ENCODE data around the gene FOXR1.
A peak's percentile ranks its signal among the peaks of the same experiment; 100 is the strongest.

Gene FOXR1

DNA sequence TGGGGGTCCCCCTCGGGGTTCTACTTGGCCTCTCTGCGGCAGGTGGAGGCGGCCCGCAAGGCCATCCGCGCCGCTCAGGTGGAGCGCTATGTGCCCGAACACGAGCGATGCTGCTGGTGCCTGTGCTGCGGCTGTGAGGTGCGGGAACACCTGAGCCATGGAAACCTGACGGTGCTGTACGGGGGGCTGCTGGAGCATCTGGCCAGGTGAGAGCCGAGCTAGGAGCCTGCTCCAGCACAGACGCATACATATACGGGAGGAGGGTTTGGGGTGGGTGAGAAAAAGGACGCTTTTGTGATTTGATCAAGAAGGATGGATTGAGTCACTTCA is 26.8 kb downstream of the FOXR1 start:
- ATAC-seq (ENCODE audit: insufficient read depth, low read depth): peak; percentile 27
- Histone ChIP-seq H3K9me3 (ENCODE audit: insufficient read depth, low read length, severe bottlenecking) (no peaks in the 10 kb centered on the region), H3K4me1 (ENCODE audit: insufficient read depth, low read length) (peaks cover 43% of the 10 kb centered on the region), H3K9ac (ENCODE audit: low read depth, low read length) (peak overlapping the region; percentile 72), H3K36me3 (ENCODE audit: insufficient read depth, low read length) (peaks cover 44% of the 10 kb centered on the region), H2AFZ (ENCODE audit: low read depth, low read length) (peak overlapping the region; percentile 99), H3K79me2 (ENCODE audit: insufficient read depth, low read length) (peaks cover 59% of the 10 kb centered on the region), H3K4me3 (ENCODE audit: low read depth in 1 of 2, low read length in 2 of 2) (peak overlapping the region; percentile 53 to 86), H3K27ac (ENCODE audit: low read length) (peak overlapping the region; percentile 75), H3K27me3 (ENCODE audit: insufficient read depth, low read length, poor library complexity) (no peaks in the 10 kb centered on the region), H3K4me2 (ENCODE audit: insufficient read depth, low read length) (peak overlapping the region; percentile 79), H4K20me1 (ENCODE audit: insufficient read depth, low read length) (no peaks in the 10 kb centered on the region)
- DNase-seq: no peak
- TF ChIP-seq EZH2 (IDR thresholded peaks at IDR 0.05; ENCODE audit: borderline replicate concordance, low read depth, low read length, severe bottlenecking): no peak
- no peak for TF ChIP-seq CTCF (IDR thresholded peaks at IDR 0.05; ENCODE audit: borderline replicate concordance, extremely low read depth, low read length, poor library complexity, severe bottlenecking)

- no peaks in the 10 kb centered on the region for H4K20me1 ChIP-seq (ENCODE audit: insufficient read depth, low read length)
- peak overlapping the region; percentile 53 to 86; a peak in 3 of 4 replicates for H3K4me3 ChIP-seq (ENCODE audit: low read depth in 1 of 2, low read length in 2 of 2)
- peak overlapping the region; percentile 75 for H3K27ac ChIP-seq (ENCODE audit: low read length)
- peak overlapping the region; percentile 99; the same call in 1 of the 2 replicates for H2AFZ ChIP-seq (ENCODE audit: low read depth, low read length)
- no peaks in the 10 kb centered on the region for H3K27me3 ChIP-seq (ENCODE audit: insufficient read depth, low read length, poor library complexity)
- H3K4me1 ChIP-seq (ENCODE audit: insufficient read depth, low read length): peaks cover 43% of the 10 kb centered on the region
- ATAC-seq (ENCODE audit: insufficient read depth, low read depth) (no peak), DNase-seq (no peak)
- peaks cover 48% of the 10 kb centered on the region for H3K36me3 ChIP-seq (ENCODE audit: insufficient read depth, low read length)
- H3K9ac ChIP-seq (ENCODE audit: low read depth, low read length): peak overlapping the region; percentile 72
- peak overlapping the region; percentile 79 for H3K4me2 ChIP-seq (ENCODE audit: insufficient read depth, low read length)
- H3K9me3 ChIP-seq (ENCODE audit: insufficient read depth, low read length, severe bottlenecking): no peaks in the 10 kb centered on the region
- peaks cover 59% of the 10 kb centered on the region for H3K79me2 ChIP-seq (ENCODE audit: insufficient read depth, low read length)
- TF ChIP-seq CTCF (IDR thresholded peaks at IDR 0.05; ENCODE audit: borderline replicate concordance, extremely low read depth, low read length, poor library complexity, severe bottlenecking) (no peak), EZH2 (IDR thresholded peaks at IDR 0.05; ENCODE audit: borderline replicate concordance, low read depth, low read length, severe bottlenecking) (no peak)
These were observed 27.3 kb downstream of the FOXR1 start for GRCh38 chr11:118998822-118999221.

DNA sequence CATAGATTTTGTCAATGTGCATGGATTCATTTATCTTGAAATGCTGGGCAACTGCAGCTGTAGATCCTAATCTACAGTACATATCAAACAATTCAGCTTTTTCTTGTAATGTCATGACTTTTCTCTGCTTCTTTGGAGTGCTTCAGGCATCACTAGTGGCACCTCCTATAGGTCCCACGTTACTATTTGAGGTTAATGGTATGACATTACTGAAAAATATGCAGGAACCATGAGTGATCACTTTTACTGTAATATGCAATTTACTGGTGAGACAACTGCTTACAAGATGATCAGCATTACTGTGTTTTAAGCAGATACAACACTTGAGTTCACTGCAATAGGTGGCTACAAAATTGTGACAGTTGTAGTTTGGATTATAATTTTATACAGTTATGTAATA is 29.3 kb downstream of the FOXR1 start:
- TF ChIP-seq EZH2 (IDR thresholded peaks at IDR 0.05; ENCODE audit: borderline replicate concordance, low read depth, low read length, severe bottlenecking) (no peak), CTCF (IDR thresholded peaks at IDR 0.05; ENCODE audit: borderline replicate concordance, extremely low read depth, low read length, poor library complexity, severe bottlenecking) (no peak)
- peaks cover 42% of the 10 kb centered on the region for H3K4me1 ChIP-seq (ENCODE audit: insufficient read depth, low read length)
- no peaks in the 10 kb centered on the region for H3K27me3 ChIP-seq (ENCODE audit: insufficient read depth, low read length, poor library complexity)
- no peak overlapping the region for H3K27ac ChIP-seq (ENCODE audit: low read length)
- no peak overlapping the region; the same call in 1 of the 2 replicates for H3K4me2 ChIP-seq (ENCODE audit: insufficient read depth, low read length)
- no peak overlapping the region for H3K4me3 ChIP-seq (ENCODE audit: low read depth in 1 of 2, low read length in 2 of 2)
- ATAC-seq (ENCODE audit: insufficient read depth, low read depth): no peak
- no peak overlapping the region for H2AFZ ChIP-seq (ENCODE audit: low read depth, low read length)
- no peak for DNase-seq
- H3K79me2 ChIP-seq (ENCODE audit: insufficient read depth, low read length): peaks cover 63% of the 10 kb centered on the region
- peaks cover 62% of the 10 kb centered on the region for H3K36me3 ChIP-seq (ENCODE audit: insufficient read depth, low read length)
- no peaks in the 10 kb centered on the region for H3K9me3 ChIP-seq (ENCODE audit: insufficient read depth, low read length, severe bottlenecking)
- no peaks in the 10 kb centered on the region for H4K20me1 ChIP-seq (ENCODE audit: insufficient read depth, low read length)
- H3K9ac ChIP-seq (ENCODE audit: low read depth, low read length): no peak overlapping the region

- DNase-seq (no peak), ATAC-seq (ENCODE audit: insufficient read depth, low read depth) (no peak)
- Histone ChIP-seq H3K4me3 (ENCODE audit: low read depth in 1 of 2, low read length in 2 of 2) (no peak overlapping the region), H3K9me3 (ENCODE audit: insufficient read depth, low read length, severe bottlenecking) (no peaks in the 10 kb centered on the region), H2AFZ (ENCODE audit: low read depth, low read length) (no peak overlapping the region), H3K79me2 (ENCODE audit: insufficient read depth, low read length) (peaks cover 14% of the 10 kb centered on the region; the same call in 1 of the 2 replicates), H3K9ac (ENCODE audit: low read depth, low read length) (no peak overlapping the region), H4K20me1 (ENCODE audit: insufficient read depth, low read length) (no peaks in the 10 kb centered on the region), H3K27ac (ENCODE audit: low read length) (no peak overlapping the region), H3K4me1 (ENCODE audit: insufficient read depth, low read length) (no peaks in the 10 kb centered on the region), H3K4me2 (ENCODE audit: insufficient read depth, low read length) (no peak overlapping the region), H3K27me3 (ENCODE audit: insufficient read depth, low read length, poor library complexity) (no peaks in the 10 kb centered on the region), H3K36me3 (ENCODE audit: insufficient read depth, low read length) (peaks cover 67% of the 10 kb centered on the region)
- TF ChIP-seq CTCF (IDR thresholded peaks at IDR 0.05; ENCODE audit: borderline replicate concordance, extremely low read depth, low read length, poor library complexity, severe bottlenecking) (no peak), EZH2 (IDR thresholded peaks at IDR 0.05; ENCODE audit: borderline replicate concordance, low read depth, low read length, severe bottlenecking) (no peak)
These were observed 35.1 kb downstream of the FOXR1 start for GRCh38 chr11:119006656-119007055.
